Coronary artery (tissue), 2 donors: Measurements from ENCODE around the gene OTOG.

Experiments used
- DNase-seq: peaks from one replicate; pipeline ENCODE4 v3.0.0-alpha.2; 2017; ENCODE audit warnings: low spot score
- H3K27ac ChIP-seq, 2 donors: fragments of 200-600 bp; sonication (generic); one replicate each; pipeline ENCODE4 v1.5.1; 2016 to 2019
- H3K4me3 ChIP-seq: fragments of 200-600 bp; sonication (generic); 2 replicates; pipeline ENCODE4 v1.5.1; 2016; ENCODE audit warnings: mild to moderate bottlenecking, moderate library complexity
- CTCF ChIP-seq: fragments of 200-600 bp; sonication (generic); IDR thresholded peaks from one replicate; pipeline ENCODE4 v1.5.1; 2019; ENCODE audit warnings: antibody characterized with exemption

The OTOG gene

GRCh38 chr11:17593466-17594245 lies 46.6 kb downstream of the OTOG start:
- peak; percentile 60 for DNase-seq
- no peak overlapping the region for H3K4me3 ChIP-seq
- no peak for TF ChIP-seq CTCF
- H3K27ac ChIP-seq: no peak overlapping the region

- no peak for TF ChIP-seq CTCF
- Histone ChIP-seq H3K4me3 (no peak overlapping the region), H3K27ac (no peak overlapping the region)
- peak; percentile 41 for DNase-seq
Measured at GRCh38 chr11:17594686-17595192, 47.7 kb downstream of the OTOG start.

GRCh38 chr11:17595526-17596309 lies 48.7 kb downstream of the OTOG start:
- TF ChIP-seq CTCF: no peak
- DNase-seq: peak; percentile 70
- Histone ChIP-seq H3K27ac (no peak overlapping the region), H3K4me3 (no peak overlapping the region)

GRCh38 chr11:17596310-17596669 lies 49.2 kb downstream of the OTOG start:
- H3K27ac ChIP-seq: no peak overlapping the region
- no peak for DNase-seq
- H3K4me3 ChIP-seq: no peak overlapping the region
- no peak for TF ChIP-seq CTCF

- no peak for DNase-seq
- TF ChIP-seq CTCF: no peak
- Histone ChIP-seq H3K27ac (no peak overlapping the region), H3K4me3 (no peak overlapping the region)
Measured at GRCh38 chr11:17596711-17597110, 49.7 kb downstream of the OTOG start.

GRCh38 chr11:17597770-17598169 lies 50.7 kb downstream of the OTOG start:
- no peak for TF ChIP-seq CTCF
- Histone ChIP-seq H3K4me3 (no peak overlapping the region), H3K27ac (no peak overlapping the region)
- no peak for DNase-seq
